ENCODE data around the gene SPARCL1. TPM values are rescaled to one million over a fixed set of nuclear protein-coding genes. Genes with fewer than 3 reads are reported as not detected.
"Not testable (repeated sequence)": the region's sequence is repeated elsewhere in the genome, so short reads cannot be mapped to it uniquely, and the experiment has no call there.

The SPARCL1 gene
- total RNA-seq, 1 experiment from 2014 or later, result 0.12 TPM

GRCh38 chr4:87500092-87500462 lies 29.1 kb downstream of the SPARCL1 start:
- no peak for DNase-seq (ENCODE audit: low spot score)

DNA sequence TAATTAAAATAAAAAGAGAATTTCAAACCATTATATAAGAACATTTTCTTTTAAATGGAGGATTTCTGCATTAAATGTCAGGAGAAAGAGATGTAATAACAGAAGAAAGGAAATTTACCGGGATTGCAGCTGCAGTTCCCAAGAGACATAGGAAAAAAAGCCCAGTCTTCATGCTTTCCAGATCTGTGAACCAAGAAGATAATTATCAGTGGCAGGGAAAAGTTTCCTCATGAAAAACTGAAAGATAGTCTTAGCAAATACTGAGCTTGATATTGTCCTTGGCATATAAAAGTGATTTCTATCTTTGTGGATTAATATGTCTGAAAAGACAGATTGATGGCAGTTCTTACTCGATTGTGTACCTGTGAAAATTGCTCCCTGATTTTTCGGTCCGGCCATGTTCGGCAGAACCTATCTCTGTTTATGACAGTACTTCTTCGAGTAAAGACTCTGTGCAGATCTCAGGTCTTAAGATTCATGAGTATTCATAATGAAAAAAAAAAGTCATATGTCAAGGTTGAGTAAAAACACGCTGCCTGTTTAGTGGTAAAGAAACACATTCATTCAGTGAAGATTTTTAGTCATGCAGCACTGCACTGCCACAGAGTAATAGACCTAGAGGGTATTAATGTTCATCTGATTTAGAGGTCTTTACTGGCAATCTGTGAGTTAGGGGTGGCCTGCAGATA lies 29.6 kb downstream of the SPARCL1 start:
- no peak for DNase-seq (ENCODE audit: low spot score)

DNA sequence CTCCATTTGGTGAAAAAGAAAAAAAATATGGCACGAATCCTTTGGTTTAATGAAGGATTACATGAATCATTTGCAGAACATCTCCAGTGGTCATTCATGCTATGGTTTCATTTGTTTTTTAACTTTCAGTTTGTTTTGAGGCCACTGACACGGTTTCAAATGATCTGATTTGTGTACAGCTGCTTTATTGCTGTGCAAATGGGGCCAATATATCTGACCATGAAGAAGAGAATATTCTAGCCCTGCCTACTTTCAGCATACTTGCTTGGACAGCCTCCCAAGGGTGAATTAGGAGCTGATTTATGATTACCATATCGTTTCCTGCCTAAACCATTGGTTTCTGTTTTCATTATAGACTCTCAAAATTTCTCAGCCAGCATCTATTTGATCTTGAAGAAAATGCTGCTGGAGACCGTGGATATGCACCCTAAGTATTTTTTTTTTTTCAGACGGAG lies 30.7 kb downstream of the SPARCL1 start:
- DNase-seq (ENCODE audit: low spot score), result no peak

DNA sequence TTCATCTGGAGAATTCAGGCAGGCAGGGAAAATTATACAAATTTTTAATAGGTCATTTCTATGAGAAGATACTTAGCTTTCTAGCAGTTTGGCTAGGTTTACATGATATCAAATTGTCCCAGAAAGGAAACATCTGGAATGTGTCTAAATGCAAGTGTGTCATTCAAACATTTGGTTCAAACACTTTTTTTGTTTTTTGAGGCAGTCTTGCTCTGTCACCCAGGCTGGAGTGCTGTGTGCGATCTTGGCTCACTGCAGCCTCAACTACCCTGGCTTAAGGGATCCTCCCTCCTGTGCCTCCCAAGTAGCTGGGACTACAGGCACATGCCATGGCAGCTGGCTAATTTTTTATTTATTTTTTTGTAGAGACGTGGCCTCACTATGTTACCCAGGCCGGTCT lies 31.6 kb downstream of the SPARCL1 start:
- no peak for DNase-seq (ENCODE audit: low spot score)

- no peak for DNase-seq (ENCODE audit: low spot score)
Measured at GRCh38 chr4:87497159-87497558, 32.0 kb downstream of the SPARCL1 start.

- DNase-seq (ENCODE audit: low spot score), result no peak
Measured at GRCh38 chr4:87493115-87493514, 36.1 kb downstream of the SPARCL1 start.

- DNase-seq (ENCODE audit: low spot score), result peak; percentile 25
Measured at GRCh38 chr4:87491851-87492250, 37.3 kb downstream of the SPARCL1 start.

GRCh38 chr4:87491436-87491835 lies 37.7 kb downstream of the SPARCL1 start:
- no peak for DNase-seq (ENCODE audit: low spot score)

GRCh38 chr4:87490664-87491369 lies 38.4 kb downstream of the SPARCL1 start:
- no peak for DNase-seq (ENCODE audit: low spot score)

DNA sequence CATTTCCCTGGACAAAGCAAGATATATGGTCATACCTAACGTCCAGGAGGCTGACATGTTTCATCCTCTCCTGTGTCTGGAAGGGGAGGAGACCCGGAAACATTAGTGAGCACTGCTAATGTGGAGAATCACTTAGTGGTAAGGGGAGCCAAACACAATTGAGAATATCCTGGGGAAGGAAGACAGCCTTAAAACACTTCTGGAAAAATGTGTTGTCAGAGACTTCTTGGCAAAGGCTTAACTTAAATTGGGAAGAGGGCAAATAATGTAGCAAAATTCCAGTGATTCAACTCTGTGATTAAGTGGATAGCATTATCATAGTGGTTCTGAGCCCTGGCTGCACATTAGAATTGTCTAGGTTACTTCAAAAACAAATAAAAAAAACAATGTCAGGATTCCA lies 39.5 kb downstream of the SPARCL1 start:
- no peak for DNase-seq (ENCODE audit: low spot score)

GRCh38 chr4:87488666-87489065 lies 40.5 kb downstream of the SPARCL1 start:
- DNase-seq (ENCODE audit: low spot score), result peak; percentile 63

DNA sequence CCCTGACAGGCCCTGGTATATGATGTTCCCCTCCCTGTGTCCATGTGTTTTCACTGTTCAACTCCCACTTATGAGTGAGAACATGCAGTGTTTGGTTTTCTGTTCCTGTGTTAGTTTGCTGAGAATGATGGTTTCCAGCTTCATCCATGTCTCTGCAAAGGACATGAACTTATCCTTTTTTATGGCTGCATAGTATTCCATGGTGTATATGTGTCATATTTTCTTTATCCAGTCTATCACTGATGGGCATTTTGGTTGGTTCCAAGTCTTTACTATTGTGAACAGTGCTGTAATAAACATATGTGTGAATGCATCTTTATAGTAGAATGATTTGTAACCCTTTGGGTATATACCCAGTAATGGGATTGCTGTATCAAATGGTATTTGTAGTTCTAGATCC lies 45.9 kb downstream of the SPARCL1 start:
- not testable (repeated sequence) for DNase-seq (ENCODE audit: low spot score)

GRCh38 chr4:87481377-87481776 lies 47.8 kb downstream of the SPARCL1 start:
- no peak for DNase-seq (ENCODE audit: low spot score)

GRCh38 chr4:87478732-87479250 lies 50.4 kb downstream of the SPARCL1 start:
- DNase-seq (ENCODE audit: low spot score), result no peak

DNA sequence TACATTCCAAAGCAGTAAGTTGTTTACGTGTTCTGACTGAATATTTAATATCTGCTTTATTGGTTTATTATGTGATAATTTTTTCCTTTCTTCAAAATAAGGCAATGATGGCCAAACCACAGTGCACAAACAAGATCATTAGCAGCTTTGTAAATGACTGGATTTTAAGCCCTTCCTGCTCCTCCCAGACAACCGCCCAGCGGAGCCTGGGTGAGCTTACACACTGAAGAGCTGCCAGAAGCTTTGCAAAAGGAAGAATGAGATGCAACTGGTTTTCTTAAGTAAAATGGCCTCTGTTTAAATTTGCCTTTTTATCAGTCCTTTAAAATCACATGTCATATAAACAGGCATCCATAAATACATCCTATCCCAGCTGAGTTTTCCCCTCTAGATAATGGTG lies 52.2 kb downstream of the SPARCL1 start:
- no peak for DNase-seq (ENCODE audit: low spot score)

DNA sequence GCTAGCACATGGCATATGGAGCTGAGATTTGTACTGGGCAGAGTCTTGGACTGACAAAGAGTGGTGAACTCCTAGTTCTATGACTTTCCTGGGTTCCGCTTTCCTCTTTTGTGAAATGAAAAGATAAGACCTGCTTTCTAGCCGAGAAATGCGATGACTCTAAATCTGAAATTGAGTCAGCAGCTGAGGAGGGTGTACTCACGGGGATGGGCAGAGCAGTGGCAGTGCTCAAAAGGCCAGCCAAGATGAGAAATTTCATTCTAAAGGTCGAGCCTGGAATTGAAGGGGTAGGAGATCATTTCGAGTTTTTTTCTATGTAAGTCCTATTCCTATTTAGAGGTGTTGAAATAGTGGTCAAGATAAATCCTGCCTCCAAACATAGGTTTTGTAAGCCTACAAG lies 59.8 kb downstream of the SPARCL1 start:
- no peak for DNase-seq (ENCODE audit: low spot score)

DNA sequence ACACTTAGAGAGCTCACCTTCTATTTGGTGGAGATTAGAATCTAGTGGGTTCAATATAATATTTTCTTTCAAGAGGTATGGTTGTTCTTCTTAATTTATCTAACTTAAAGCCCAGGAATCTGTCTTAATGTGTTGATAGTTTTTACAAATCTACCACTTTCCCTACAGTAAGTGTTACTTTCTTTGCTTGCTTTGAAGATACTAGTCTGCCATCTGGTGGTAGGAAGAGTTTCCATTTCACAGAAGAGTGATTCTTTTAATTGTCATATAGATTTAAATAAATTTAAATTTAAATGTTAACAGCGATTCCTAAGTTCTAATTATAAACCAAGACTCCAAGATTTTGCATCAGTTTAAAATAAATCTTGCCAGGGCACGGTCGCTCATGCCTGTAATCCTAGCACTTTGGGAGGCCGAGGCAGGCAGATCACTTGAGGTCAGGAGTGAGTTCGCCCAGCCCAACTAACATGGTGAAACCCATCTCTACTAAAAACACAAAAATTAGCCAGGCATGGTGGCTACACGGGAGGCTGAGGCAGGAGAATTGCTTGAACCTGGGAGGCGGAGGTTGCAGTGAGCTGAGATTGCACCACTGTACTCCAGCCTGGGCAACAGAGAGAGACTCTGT lies 63.3 kb downstream of the SPARCL1 start:
- peak; percentile 35 for DNase-seq (ENCODE audit: low spot score)

DNA sequence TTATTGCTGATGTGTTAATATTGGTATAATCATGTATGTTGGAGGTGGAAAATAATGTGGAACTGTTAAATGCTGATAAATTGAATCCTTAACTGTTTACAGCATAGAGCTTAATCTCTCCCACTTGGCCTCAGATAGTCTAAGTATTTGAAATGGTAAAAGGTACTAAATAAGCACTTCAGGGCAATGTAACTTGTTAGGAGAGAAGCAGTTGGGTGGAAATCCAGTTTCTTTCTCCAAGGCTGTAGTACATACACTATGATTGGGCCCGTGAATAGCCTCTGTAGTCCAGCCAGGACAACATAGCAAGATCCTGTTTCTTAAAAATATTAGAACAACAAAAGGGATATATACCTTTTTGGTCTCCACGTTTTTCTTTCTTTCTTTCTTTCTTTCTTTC lies 67.1 kb downstream of the SPARCL1 start:
- DNase-seq (ENCODE audit: low spot score), result no peak

- no peak for DNase-seq (ENCODE audit: low spot score)
Measured at GRCh38 chr4:87461281-87461700, 67.9 kb downstream of the SPARCL1 start.

DNA sequence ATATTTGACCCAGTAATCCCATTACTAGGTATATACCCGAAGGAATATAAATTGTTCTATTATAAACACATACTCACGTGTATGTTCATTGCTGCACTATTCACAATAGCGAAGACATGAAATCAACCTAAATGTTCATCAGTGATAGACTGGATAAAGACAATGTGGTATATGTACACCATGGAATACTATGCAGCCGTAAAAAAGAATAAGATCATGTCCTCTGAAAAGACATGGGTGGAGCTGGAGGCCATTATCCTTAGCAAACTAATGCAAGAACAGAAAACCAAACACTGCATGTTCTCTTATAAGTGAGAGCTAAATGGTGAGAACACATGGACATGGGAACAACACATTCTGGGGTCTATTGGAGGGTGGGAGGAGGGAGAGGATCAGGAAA lies 70.3 kb downstream of the SPARCL1 start:
- DNase-seq (ENCODE audit: low spot score), result no peak

DNA sequence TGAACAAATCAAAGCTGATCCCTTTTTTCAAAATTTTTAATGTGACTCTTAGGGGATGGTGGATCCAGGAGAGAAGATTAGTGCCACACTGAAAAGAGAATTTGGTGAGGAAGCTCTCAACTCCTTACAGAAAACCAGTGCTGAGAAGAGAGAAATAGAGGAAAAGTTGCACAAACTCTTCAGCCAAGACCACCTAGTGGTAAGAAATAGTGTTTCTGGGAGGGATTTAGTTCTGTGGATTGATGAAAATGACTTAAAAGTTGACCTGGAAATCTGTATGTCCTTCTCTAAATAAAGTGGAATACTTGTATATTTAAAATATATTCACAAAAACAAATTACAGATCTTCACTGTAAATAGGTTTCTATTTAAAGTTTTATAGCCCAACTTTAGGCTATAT lies 77.6 kb downstream of the SPARCL1 start:
- no peak for DNase-seq (ENCODE audit: low spot score)

- not testable (repeated sequence) for DNase-seq (ENCODE audit: low spot score)
Measured at GRCh38 chr4:87446375-87446774, 82.8 kb downstream of the SPARCL1 start.

DNA sequence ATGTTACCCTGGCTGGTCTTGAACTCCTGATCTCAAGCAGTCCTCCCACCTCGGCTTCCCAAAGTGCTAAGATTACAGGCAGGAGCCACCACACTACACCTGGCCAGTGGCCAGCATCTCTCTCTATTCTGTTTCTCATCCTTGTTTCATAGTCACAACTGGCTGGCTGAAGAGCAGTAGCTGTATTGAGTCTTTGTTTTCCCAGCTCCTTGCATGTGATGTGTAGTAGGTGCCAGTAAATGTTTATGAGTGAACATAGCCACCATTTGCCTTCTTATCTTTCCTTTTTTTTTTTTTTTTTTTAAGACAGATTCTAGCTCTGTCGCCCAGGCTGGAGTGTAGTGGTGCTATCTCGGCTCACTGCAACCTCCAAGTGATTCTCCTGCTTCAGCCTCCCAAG lies 83.2 kb downstream of the SPARCL1 start:
- DNase-seq (ENCODE audit: low spot score), result no peak

All from H4 (cell line).